OCI-LY7 (cell line): ENCODE results near the gene MEF2B. TPM values are rescaled to one million over a fixed set of nuclear protein-coding genes. Genes with fewer than 3 reads are reported as not detected.
A peak's percentile ranks its signal among the peaks of the same experiment; 100 is the strongest.

Experiments used
- BruUV-seq: library from RNA; stranded (reverse); fragments of 400-500 nt; replicated peaks from 2 replicates; lab custom pipeline; 2021; lab: Mats Ljungman, UMichigan
- CTCF ChIA-PET: fragments of 300-600 bp; sonication (Branson Sonifier 250); formaldehyde crosslinking; loops from one replicate; lab custom pipeline; 2022; ENCODE audit warnings: antibody characterized with exemption; ENCODE audit not compliant: unreplicated experiment; lab: Charles Lee
- POLR2A ChIA-PET: fragments of 300-600 bp; sonication (Branson Sonifier 250); formaldehyde crosslinking; loops from one replicate; lab custom pipeline; 2022; ENCODE audit warnings: antibody characterized with exemption; lab: Charles Lee
- DNase-seq: peaks from one replicate; pipeline ENCODE4 v3.0.0-alpha.2; 2015; ENCODE audit warnings: low spot score
- H2AFZ ChIP-seq: fragments of 200-600 bp; sonication (generic), shearing (Covaris generic); 2 replicates; pipeline ENCODE4 v1.6.1; 2014; ENCODE audit warnings: mild to moderate bottlenecking, antibody characterized with exemption, low read length, moderate library complexity
- H3K27ac ChIP-seq: fragments of 200-600 bp; sonication (generic); 2 replicates; pipeline ENCODE4 v1.5.1; 2014; ENCODE audit warnings: mixed run types, low read depth, mild to moderate bottlenecking, moderate library complexity, low read length, inconsistent platforms; ENCODE audit not compliant: poor library complexity, severe bottlenecking
- H3K36me3 ChIP-seq: fragments of 200-600 bp; sonication (generic); 2 replicates; pipeline ENCODE4 v1.6.1; 2014; ENCODE audit warnings: mild to moderate bottlenecking, antibody characterized with exemption, low read length, moderate library complexity, mixed read lengths; ENCODE audit not compliant: insufficient read depth
- H3K4me1 ChIP-seq: fragments of 200-600 bp; sonication (generic); 2 replicates; pipeline ENCODE4 v1.5.1; 2014; ENCODE audit warnings: mild to moderate bottlenecking, low read length; ENCODE audit not compliant: insufficient read depth, poor library complexity, severe bottlenecking
- H3K4me2 ChIP-seq: fragments of 200-600 bp; sonication (generic); 2 replicates; pipeline ENCODE4 v1.6.1; 2014; ENCODE audit warnings: mild to moderate bottlenecking, low read length
- H3K4me3 ChIP-seq: fragments of 200-600 bp; sonication (generic); 2 replicates; pipeline ENCODE4 v1.5.1; 2014; ENCODE audit warnings: mild to moderate bottlenecking, low read depth, low read length; ENCODE audit not compliant: poor library complexity, severe bottlenecking
- H3K79me2 ChIP-seq: fragments of 200-600 bp; sonication (generic); 2 replicates; pipeline ENCODE4 v1.6.1; 2016; ENCODE audit warnings: low read depth, mild to moderate bottlenecking, low read length, moderate library complexity, mixed read lengths; ENCODE audit not compliant: insufficient read depth
- H3K9me2 ChIP-seq: fragments of 200-600 bp; sonication (generic); 2 replicates; pipeline ENCODE4 v1.6.1; 2016; ENCODE audit warnings: mild to moderate bottlenecking, low read length, mixed read lengths; ENCODE audit not compliant: insufficient read depth
- H3K9me3 ChIP-seq: fragments of 200-600 bp; sonication (generic); 2 replicates; pipeline ENCODE4 v1.6.1; 2014; ENCODE audit warnings: mild to moderate bottlenecking, mixed run types, low read length, mixed read lengths
- H4K20me1 ChIP-seq: fragments of 200-600 bp; sonication (generic); 2 replicates; pipeline ENCODE4 v1.6.1; 2014; ENCODE audit warnings: mild to moderate bottlenecking, antibody characterized with exemption, low read length, moderate library complexity, mixed read lengths; ENCODE audit not compliant: insufficient read depth
- EZH2phosphoT487 ChIP-seq: fragments of 200-600 bp; sonication (generic); IDR thresholded peaks from 2 replicates; pipeline ENCODE4 v1.6.1; 2018; ENCODE audit warnings: low read depth, borderline replicate concordance, mild to moderate bottlenecking, mixed run types, antibody characterized with exemption, low read length, moderate library complexity, mixed read lengths
- intact Hi-C: fragments of 100-400 bp; cut with micrococcal nuclease; formaldehyde crosslinking; loops from one replicate; pipeline ENCODE4 v1.10.0; 2022; ENCODE audit not compliant: unreplicated experiment
- total RNA-seq, 2 experiments: library from RNA; depleted of rRNA in 1 of 2; stranded (reverse); fragments of >200 nt in 1 of 2; shearing (Covaris generic) in 1 of 2; gene quantifications; 2 replicates each; pipeline ENCODE4 v1.2.3, GENCODE V29; 2014 to 2022
- TF ChIP-seq, protein P1 (sequence below): fragments of 200-600 bp; sonication (generic); conservative IDR thresholded peaks from 2 replicates; pipeline ENCODE4 v1.5.1; 2014; ENCODE audit warnings: mild to moderate bottlenecking, antibody characterized with exemption, low read length, moderate library complexity, mixed read lengths

MEF2B gene
- total RNA-seq, 2 experiments from 2014 or later = 201 to 295 TPM

- Histone ChIP-seq H3K79me2 (no peaks in the 10 kb centered on the region), H2AFZ (no peak overlapping the region), H3K4me3 (no peak overlapping the region), H3K36me3 (peaks cover 57% of the 10 kb centered on the region), H4K20me1 (no peaks in the 10 kb centered on the region), H3K9me2 (no peaks in the 10 kb centered on the region), H3K9me3 (peaks cover 16% of the 10 kb centered on the region; the same call in 1 of the 2 replicates), H3K4me1 (no peaks in the 10 kb centered on the region), H3K4me2 (no peak overlapping the region), H3K27ac (no peak overlapping the region)
- intact Hi-C loops = loop anchor here (5.0 kb wide), 1 partner anchor 57 kb away; the partner anchor contains the start of gene SLC25A42
- CTCF ChIA-PET = no interaction called here
- DNase-seq = no peak
- POLR2A ChIA-PET = interaction anchor here (0.6 kb wide), 1 partner anchor 134 kb away, joined by 3 read pairs; no protein-coding TSS in a partner anchor
- no peak for TF ChIP-seq EZH2phosphoT487
- BruUV-seq = no TSS peak
Observed at GRCh38 chr19:19119325-19120237, 50.5 kb downstream of the MEF2B start.

DNA sequence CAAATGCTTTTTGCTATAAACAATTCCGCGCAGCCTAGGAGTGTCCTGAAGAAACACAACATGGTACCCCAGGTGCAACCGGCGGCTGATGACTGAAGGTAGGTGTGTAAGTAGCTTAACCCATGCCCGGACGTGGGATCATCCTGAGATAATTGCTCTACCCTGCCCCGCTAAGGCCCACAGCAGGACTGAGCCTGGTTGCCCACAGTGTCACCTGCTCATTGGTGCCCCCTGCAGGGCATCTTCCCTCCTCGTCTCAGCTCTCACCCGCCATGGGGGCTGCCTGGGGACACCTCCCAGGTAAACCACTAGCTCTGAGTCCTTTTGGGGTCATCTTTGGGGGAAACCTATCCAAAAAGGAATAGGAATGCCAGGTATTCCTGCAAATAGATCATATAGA lies 54.1 kb downstream of the MEF2B start:
- ChIA-PET POLR2A (interaction anchor here (0.6 kb wide), 2 partner anchors 10 to 118 kb away, joined by 4 read pairs; no protein-coding TSS in a partner anchor), CTCF (interaction anchor here (0.6 kb wide), 1 partner anchor 69 kb away, joined by 3 read pairs; no protein-coding TSS in a partner anchor)
- Histone ChIP-seq H3K79me2 (no peaks in the 10 kb centered on the region), H3K4me3 (no peak overlapping the region), H3K4me1 (no peaks in the 10 kb centered on the region), H2AFZ (no peak overlapping the region), H3K4me2 (no peak overlapping the region), H3K9me3 (no peaks in the 10 kb centered on the region), H3K27ac (no peak overlapping the region), H3K9me2 (no peaks in the 10 kb centered on the region), H3K36me3 (peaks cover 28% of the 10 kb centered on the region), H4K20me1 (no peaks in the 10 kb centered on the region)
- no peak for TF ChIP-seq EZH2phosphoT487
- TF ChIP-seq, protein P1, sequence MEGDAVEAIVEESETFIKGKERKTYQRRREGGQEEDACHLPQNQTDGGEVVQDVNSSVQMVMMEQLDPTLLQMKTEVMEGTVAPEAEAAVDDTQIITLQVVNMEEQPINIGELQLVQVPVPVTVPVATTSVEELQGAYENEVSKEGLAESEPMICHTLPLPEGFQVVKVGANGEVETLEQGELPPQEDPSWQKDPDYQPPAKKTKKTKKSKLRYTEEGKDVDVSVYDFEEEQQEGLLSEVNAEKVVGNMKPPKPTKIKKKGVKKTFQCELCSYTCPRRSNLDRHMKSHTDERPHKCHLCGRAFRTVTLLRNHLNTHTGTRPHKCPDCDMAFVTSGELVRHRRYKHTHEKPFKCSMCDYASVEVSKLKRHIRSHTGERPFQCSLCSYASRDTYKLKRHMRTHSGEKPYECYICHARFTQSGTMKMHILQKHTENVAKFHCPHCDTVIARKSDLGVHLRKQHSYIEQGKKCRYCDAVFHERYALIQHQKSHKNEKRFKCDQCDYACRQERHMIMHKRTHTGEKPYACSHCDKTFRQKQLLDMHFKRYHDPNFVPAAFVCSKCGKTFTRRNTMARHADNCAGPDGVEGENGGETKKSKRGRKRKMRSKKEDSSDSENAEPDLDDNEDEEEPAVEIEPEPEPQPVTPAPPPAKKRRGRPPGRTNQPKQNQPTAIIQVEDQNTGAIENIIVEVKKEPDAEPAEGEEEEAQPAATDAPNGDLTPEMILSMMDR = peak; percentile 83
- DNase-seq = peak; percentile 58
- intact Hi-C loops = loop anchor here (5.0 kb wide), 1 partner anchor 54 kb away; the partner anchor contains the start of gene SLC25A42
- BruUV-seq = no TSS peak

- Histone ChIP-seq H3K4me2 (no peak overlapping the region), H4K20me1 (no peaks in the 10 kb centered on the region), H3K4me3 (no peak overlapping the region), H3K27ac (no peak overlapping the region), H3K9me2 (no peaks in the 10 kb centered on the region), H3K9me3 (no peaks in the 10 kb centered on the region), H3K4me1 (no peaks in the 10 kb centered on the region), H3K79me2 (no peaks in the 10 kb centered on the region), H3K36me3 (0 out of 2 replicates have a peak, but pooled peaks cover 3% of the 10 kb centered on the region), H2AFZ (no peak overlapping the region)
- intact Hi-C loops = no loop called here
- ChIA-PET POLR2A (no interaction called here), CTCF (no interaction called here)
- BruUV-seq = no TSS peak
- DNase-seq = peak; percentile 21
- TF ChIP-seq, protein P1 = peak; percentile 48; the same call in 1 of the 2 replicates
- no peak for TF ChIP-seq EZH2phosphoT487
Observed at GRCh38 chr19:19113040-19113626, 56.9 kb downstream of the MEF2B start.
